ENCODE data around the gene EIF4G3. TPM values are rescaled to one million over a fixed set of nuclear protein-coding genes. Genes with fewer than 3 reads are reported as not detected.
A peak's percentile ranks its signal among the peaks of the same experiment; 100 is the strongest.
"Not testable (repeated sequence)": the region's sequence is repeated elsewhere in the genome, so short reads cannot be mapped to it uniquely, and the experiment has no call there.

The EIF4G3 gene
- total and polyA plus RNA-seq, 5 donors = 17.9 to 48.5 (median 42.7) TPM

GRCh38 chr1:21153388-21153787 lies 23.3 kb downstream of the EIF4G3 start:
- intact Hi-C loops (cut with DNase I) = no loop called here
- Histone ChIP-seq H3K9me3 (ENCODE audit: control insufficient read depth, low read length) (no peaks in the 10 kb centered on the region), H3K4me1 (ENCODE audit: control insufficient read depth, insufficient read depth, low read length) (peaks cover 12% of the 10 kb centered on the region), H3K27ac (ENCODE audit: low read length) (no peak overlapping the region), H3K27me3 (ENCODE audit: control insufficient read depth, insufficient read depth) (no peaks in the 10 kb centered on the region), H3K4me3 (ENCODE audit: low read length) (no peak overlapping the region)
- ATAC-seq = no peak
- 89% methylated on average over 6 of the region's 6 CpGs for WGBS
- no peak for DNase-seq

- intact Hi-C loops (cut with DNase I) = no loop called here
Measured at GRCh38 chr1:21152423-21153100, 24.1 kb downstream of the EIF4G3 start.

GRCh38 chr1:21149855-21150432 lies 26.8 kb downstream of the EIF4G3 start:
- DNase-seq = peak; percentile 32 to 70 (median 61)
- peak overlapping the region; percentile 34 for H3K4me3 ChIP-seq (ENCODE audit: low read length)
- intact Hi-C loops (cut with DNase I) = no loop called here

More at GRCh38 chr1:21152423-21153100, 24.1 kb downstream of the EIF4G3 start:
- no peak for ATAC-seq
- Histone ChIP-seq H3K4me3 (ENCODE audit: low read length) (no peak overlapping the region), H3K4me1 (ENCODE audit: control insufficient read depth, insufficient read depth, low read length) (peaks cover 11% of the 10 kb centered on the region), H3K27ac (ENCODE audit: low read length) (no peak overlapping the region), H3K27me3 (ENCODE audit: control insufficient read depth, insufficient read depth) (no peaks in the 10 kb centered on the region), H3K9me3 (ENCODE audit: control insufficient read depth, low read length) (no peaks in the 10 kb centered on the region)
- WGBS = 46% methylated on average over 4 of the region's 4 CpGs
- DNase-seq = no peak

GRCh38 chr1:21149430-21149854 lies 27.3 kb downstream of the EIF4G3 start:
- intact Hi-C loops (cut with DNase I) = no loop called here
- ATAC-seq = peak; percentile 89 to 91
- Histone ChIP-seq H3K27me3 (ENCODE audit: control insufficient read depth, insufficient read depth) (no peaks in the 10 kb centered on the region), H3K9me3 (ENCODE audit: control insufficient read depth, low read length) (no peaks in the 10 kb centered on the region), H3K4me1 (ENCODE audit: control insufficient read depth, insufficient read depth, low read length) (peaks cover 9% of the 10 kb centered on the region), H3K4me3 (ENCODE audit: low read length) (no peak overlapping the region), H3K27ac (ENCODE audit: low read length) (peak overlapping the region; percentile 83)
- DNase-seq = no peak
- WGBS = 23% methylated on average over 3 of the region's 3 CpGs

More at GRCh38 chr1:21149855-21150432, 26.8 kb downstream of the EIF4G3 start:
- Histone ChIP-seq H3K27me3 (ENCODE audit: control insufficient read depth, insufficient read depth) (no peaks in the 10 kb centered on the region), H3K9me3 (ENCODE audit: control insufficient read depth, low read length) (no peaks in the 10 kb centered on the region), H3K4me1 (ENCODE audit: control insufficient read depth, insufficient read depth, low read length) (peaks cover 9% of the 10 kb centered on the region), H3K27ac (ENCODE audit: low read length) (peak overlapping the region; percentile 83)
- WGBS = 41% methylated on average over 3 of the region's 3 CpGs
- ATAC-seq = peak; percentile 71 to 81

- H3K9me3 ChIP-seq (ENCODE audit: control insufficient read depth, low read length) = no peaks in the 10 kb centered on the region
- H3K27ac ChIP-seq (ENCODE audit: low read length) = no peak overlapping the region
- H3K4me1 ChIP-seq (ENCODE audit: control insufficient read depth, insufficient read depth, low read length) = no peaks in the 10 kb centered on the region
- 92% methylated on average over 2 of the region's 2 CpGs for WGBS
- ATAC-seq (no peak), DNase-seq (no peak)
- no peaks in the 10 kb centered on the region for H3K27me3 ChIP-seq (ENCODE audit: control insufficient read depth, insufficient read depth)
- intact Hi-C loops (cut with DNase I) = no loop called here
- no peak overlapping the region for H3K4me3 ChIP-seq (ENCODE audit: low read length)
Measured at GRCh38 chr1:21143752-21144151, 32.9 kb downstream of the EIF4G3 start.

- no peak for ATAC-seq
- intact Hi-C loops (cut with DNase I) = no loop called here
Measured at GRCh38 chr1:21143138-21143537, 33.6 kb downstream of the EIF4G3 start.

GRCh38 chr1:21141030-21141429 lies 35.7 kb downstream of the EIF4G3 start:
- ATAC-seq = no peak
- H3K4me3 ChIP-seq (ENCODE audit: low read length) = no peak overlapping the region
- no peaks in the 10 kb centered on the region for H3K4me1 ChIP-seq (ENCODE audit: control insufficient read depth, insufficient read depth, low read length)
- WGBS = 62% methylated on average over 1 of the region's 1 CpG
- no peak for DNase-seq
- intact Hi-C loops (cut with DNase I) = no loop called here
- H3K27me3 ChIP-seq (ENCODE audit: control insufficient read depth, insufficient read depth) = no peaks in the 10 kb centered on the region
- H3K27ac ChIP-seq (ENCODE audit: low read length) = no peak overlapping the region
- H3K9me3 ChIP-seq (ENCODE audit: control insufficient read depth, low read length) = no peaks in the 10 kb centered on the region

More at GRCh38 chr1:21143138-21143537, 33.6 kb downstream of the EIF4G3 start:
- no peak overlapping the region for H3K4me3 ChIP-seq (ENCODE audit: low read length)
- no peaks in the 10 kb centered on the region for H3K27me3 ChIP-seq (ENCODE audit: control insufficient read depth, insufficient read depth)
- WGBS = 99% methylated on average over 4 of the region's 4 CpGs
- no peaks in the 10 kb centered on the region for H3K4me1 ChIP-seq (ENCODE audit: control insufficient read depth, insufficient read depth, low read length)
- no peaks in the 10 kb centered on the region for H3K9me3 ChIP-seq (ENCODE audit: control insufficient read depth, low read length)
- H3K27ac ChIP-seq (ENCODE audit: low read length) = no peak overlapping the region
- no peak for DNase-seq

GRCh38 chr1:21139601-21140000 lies 37.1 kb downstream of the EIF4G3 start:
- Histone ChIP-seq H3K27ac (ENCODE audit: low read length) (no peak overlapping the region), H3K4me3 (ENCODE audit: low read length) (no peak overlapping the region), H3K4me1 (ENCODE audit: control insufficient read depth, insufficient read depth, low read length) (no peaks in the 10 kb centered on the region), H3K9me3 (ENCODE audit: control insufficient read depth, low read length) (no peaks in the 10 kb centered on the region), H3K27me3 (ENCODE audit: control insufficient read depth, insufficient read depth) (no peaks in the 10 kb centered on the region)
- WGBS = 7% methylated on average over 2 of the region's 2 CpGs
- peak; percentile 33 to 71 (median 60) for DNase-seq
- intact Hi-C loops (cut with DNase I) = no loop called here
- ATAC-seq = peak; percentile 56 to 58

GRCh38 chr1:21136344-21136743 lies 40.4 kb downstream of the EIF4G3 start:
- 98% methylated on average over 5 of the region's 5 CpGs for WGBS
- H3K27me3 ChIP-seq (ENCODE audit: control insufficient read depth, insufficient read depth); DNase-seq; H3K4me3 ChIP-seq (ENCODE audit: low read length); ATAC-seq; intact Hi-C loops (cut with DNase I); H3K27ac ChIP-seq (ENCODE audit: low read length); H3K4me1 ChIP-seq (ENCODE audit: control insufficient read depth, insufficient read depth, low read length); H3K9me3 ChIP-seq (ENCODE audit: control insufficient read depth, low read length): not testable (repeated sequence)

GRCh38 chr1:21131200-21131599 lies 45.5 kb downstream of the EIF4G3 start:
- no peak for ATAC-seq
- no peak overlapping the region for H3K4me3 ChIP-seq (ENCODE audit: low read length)
- H3K27me3 ChIP-seq (ENCODE audit: control insufficient read depth, insufficient read depth) = no peaks in the 10 kb centered on the region
- H3K4me1 ChIP-seq (ENCODE audit: control insufficient read depth, insufficient read depth, low read length) = no peaks in the 10 kb centered on the region
- no peaks in the 10 kb centered on the region for H3K9me3 ChIP-seq (ENCODE audit: control insufficient read depth, low read length)
- intact Hi-C loops (cut with DNase I) = no loop called here
- no peak for DNase-seq
- H3K27ac ChIP-seq (ENCODE audit: low read length) = no peak overlapping the region
- 100% methylated on average over 1 of the region's 1 CpG for WGBS

GRCh38 chr1:21129407-21129806 lies 47.3 kb downstream of the EIF4G3 start:
- intact Hi-C loops (cut with DNase I) = no loop called here
- H3K9me3 ChIP-seq (ENCODE audit: control insufficient read depth, low read length) = no peaks in the 10 kb centered on the region
- DNase-seq (no peak), ATAC-seq (no peak)
- H3K27me3 ChIP-seq (ENCODE audit: control insufficient read depth, insufficient read depth) = no peaks in the 10 kb centered on the region
- 41% methylated on average over 2 of the region's 2 CpGs for WGBS
- no peaks in the 10 kb centered on the region for H3K4me1 ChIP-seq (ENCODE audit: control insufficient read depth, insufficient read depth, low read length)
- no peak overlapping the region for H3K4me3 ChIP-seq (ENCODE audit: low read length)
- no peak overlapping the region for H3K27ac ChIP-seq (ENCODE audit: low read length)

All from right cardiac atrium (tissue), 5 donors.